Jurkat, Clone E6-1 (cell line): Measurements from ENCODE around the gene HNRNPLL.
A peak's percentile ranks its signal among the peaks of the same experiment; 100 is the strongest.
"Not testable (repeated sequence)": the region's sequence is repeated elsewhere in the genome, so short reads cannot be mapped to it uniquely, and the experiment has no call there.

ENCODE experiments used
- DNase-seq: peaks from one replicate; pipeline ENCODE4 v3.0.0-alpha.2; 2011; ENCODE audit warnings: low read depth, low spot score
- H3K4me3 ChIP-seq: 2 replicates; pipeline ENCODE4 v1.5.1; 2011; ENCODE audit warnings: mild to moderate bottlenecking, low read length, control low read depth, moderate library complexity

The HNRNPLL gene

DNA sequence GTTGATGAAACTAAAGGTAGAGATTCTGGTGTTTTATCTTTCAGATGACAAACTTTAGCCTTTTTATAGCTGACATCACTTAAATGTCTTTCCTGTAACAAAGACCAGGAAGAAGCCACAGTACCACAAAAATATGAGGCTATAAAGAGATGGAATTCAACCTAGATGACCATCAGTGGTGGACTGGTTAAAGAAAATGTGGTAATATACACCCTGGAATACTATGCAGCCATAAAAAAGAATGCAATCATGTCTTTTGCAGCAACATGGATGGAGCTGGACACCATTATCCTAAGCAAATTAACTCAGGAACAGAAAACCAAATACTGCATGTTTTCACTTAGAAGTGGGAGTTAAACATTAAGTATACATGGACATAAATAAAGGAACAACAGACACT, 18.3 kb upstream of the HNRNPLL start:
- H3K4me3 ChIP-seq: no peak overlapping the region
- DNase-seq: no peak

GRCh38 chr2:38620282-38620977, 17.7 kb upstream of the HNRNPLL start:
- no peak overlapping the region for H3K4me3 ChIP-seq
- no peak for DNase-seq

GRCh38 chr2:38619458-38620164, 16.9 kb upstream of the HNRNPLL start:
- no peak for DNase-seq
- no peak overlapping the region for H3K4me3 ChIP-seq

DNA sequence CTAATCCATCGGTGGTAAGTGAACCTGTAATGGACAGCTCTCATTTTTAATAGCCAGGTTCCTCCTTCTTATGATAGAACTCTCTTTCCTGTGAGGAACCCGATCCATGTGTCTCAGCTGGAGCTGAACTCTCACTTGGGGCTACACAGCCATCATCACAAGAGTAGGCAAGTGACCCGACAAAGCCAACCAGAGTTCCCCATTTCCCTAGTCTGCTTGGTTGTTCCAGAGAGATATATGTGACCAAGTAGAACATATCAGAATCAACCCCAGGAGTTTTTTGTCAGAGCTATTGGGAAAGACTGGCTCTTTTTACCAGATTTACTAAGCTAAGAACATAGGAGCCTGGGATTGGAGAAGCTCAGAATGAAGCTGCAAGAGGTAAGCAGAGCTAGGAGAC, 14.6 kb upstream of the HNRNPLL start:
- no peak overlapping the region for H3K4me3 ChIP-seq
- DNase-seq: no peak

- DNase-seq: no peak
Observed at GRCh38 chr2:38615237-38615636, 12.5 kb upstream of the HNRNPLL start.

DNA sequence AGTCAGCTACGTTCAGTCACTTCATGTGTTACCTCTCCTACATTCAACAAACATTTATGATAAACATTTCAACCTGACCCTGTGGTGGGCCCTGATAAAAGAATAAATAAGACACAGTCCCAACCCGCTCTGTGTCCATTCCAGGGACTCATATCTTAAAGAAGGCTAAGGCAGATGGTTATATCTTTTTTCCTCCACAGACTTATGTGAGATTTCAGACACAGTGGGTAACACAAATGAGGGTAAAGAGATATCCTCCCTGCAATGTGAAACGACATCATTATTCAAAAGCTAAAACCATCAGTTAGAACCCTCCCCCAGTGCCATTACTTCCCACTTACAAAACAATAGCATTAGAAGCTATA, 11.1 kb upstream of the HNRNPLL start:
- no peak for DNase-seq
- no peak overlapping the region for H3K4me3 ChIP-seq

More at GRCh38 chr2:38615237-38615636, 12.5 kb upstream of the HNRNPLL start:
- no peak overlapping the region for H3K4me3 ChIP-seq

DNA sequence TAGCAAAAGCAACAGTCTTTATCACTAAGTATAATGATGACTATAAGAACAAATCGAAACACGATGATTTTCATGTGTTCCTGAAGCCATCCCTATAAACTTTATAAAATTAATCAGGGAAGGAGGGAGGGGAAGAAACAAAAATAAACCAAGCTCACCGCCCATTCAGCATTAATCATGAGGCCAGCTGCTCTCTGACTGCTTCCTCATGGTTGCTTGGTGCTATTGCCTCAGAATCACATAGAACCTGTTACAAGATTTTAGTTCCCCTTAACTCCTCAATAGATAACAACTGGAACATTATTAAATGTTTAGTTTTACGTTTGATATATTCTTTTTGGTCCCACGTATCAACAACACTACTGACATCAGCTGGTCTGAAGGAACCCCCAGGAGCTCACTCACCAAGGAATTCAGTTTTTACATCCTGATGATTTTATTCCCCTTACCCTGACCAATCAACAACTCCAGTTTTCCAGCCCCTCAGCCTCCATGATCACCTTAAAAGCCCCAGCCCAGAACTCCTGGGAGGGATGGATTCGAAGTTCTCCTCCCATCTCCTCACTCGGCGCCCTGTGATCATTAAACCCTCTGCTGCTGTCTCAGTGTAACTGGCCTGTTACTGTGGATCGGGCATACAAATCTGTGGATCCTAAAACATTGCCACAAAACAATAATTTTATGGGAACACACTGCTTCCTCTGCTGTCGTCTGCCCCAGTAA, 10.6 kb upstream of the HNRNPLL start:
- DNase-seq: no peak
- no peak overlapping the region for H3K4me3 ChIP-seq

DNA sequence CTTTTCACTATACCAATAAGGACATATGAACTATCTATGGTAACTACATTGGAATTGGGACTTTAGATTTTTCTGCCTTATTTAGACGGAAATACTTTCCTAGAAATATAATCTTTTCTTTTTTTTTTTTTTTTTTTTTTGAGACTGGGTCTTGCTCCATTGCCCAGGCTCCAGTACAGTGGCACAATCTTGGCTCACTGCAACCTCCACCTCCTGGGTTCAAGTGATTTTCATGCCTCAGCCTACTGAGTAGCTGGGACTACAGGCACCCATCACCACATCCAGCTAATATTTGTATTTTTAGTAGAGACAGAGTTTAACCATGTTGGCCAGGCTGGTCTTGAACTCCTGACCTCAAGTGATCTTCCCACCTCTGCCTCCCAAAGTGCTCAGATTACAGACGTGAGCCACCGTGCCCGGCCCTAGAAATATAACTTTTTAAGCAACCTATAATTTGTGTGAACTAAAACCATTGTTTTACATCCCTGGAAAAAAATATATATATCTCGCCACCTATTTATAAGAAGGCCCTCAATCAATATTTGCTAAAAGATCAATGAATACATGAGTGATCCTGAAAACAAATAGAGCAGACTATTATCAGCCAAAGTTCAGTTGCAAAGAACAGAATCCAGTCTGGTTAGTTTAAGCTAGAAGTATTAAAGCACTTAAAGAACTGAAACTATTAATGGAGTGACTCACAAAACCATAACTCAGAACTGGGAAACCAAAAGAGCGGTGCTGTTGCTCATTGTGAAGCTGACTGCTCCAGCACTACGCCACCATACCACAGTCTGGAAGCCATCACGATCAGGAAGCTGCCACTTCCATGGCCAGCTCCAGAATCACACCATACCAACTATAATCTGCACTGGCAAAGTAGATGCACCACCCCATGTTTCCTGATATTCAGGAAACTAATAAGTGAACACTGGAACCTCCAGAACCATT, 8.4 kb upstream of the HNRNPLL start:
- DNase-seq: no peak
- no peak overlapping the region for H3K4me3 ChIP-seq

DNA sequence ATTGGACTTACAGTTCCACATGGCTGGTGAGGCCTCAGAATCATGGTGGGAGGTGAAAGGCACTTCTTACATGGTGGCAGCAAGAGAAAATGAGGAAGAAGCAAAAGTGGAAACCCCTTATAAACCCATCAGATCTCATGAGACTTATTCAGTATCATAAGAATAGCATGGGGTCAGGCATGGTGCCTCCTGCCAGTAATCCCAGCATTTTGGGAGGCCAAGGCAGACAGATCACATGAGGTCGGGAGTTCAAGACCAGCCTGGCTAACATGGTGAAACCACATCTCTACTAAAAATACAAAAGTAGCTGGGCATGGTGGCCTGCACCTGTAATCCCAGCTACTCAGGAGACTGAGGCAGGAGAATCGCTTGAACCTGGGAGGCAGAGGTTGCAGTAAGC, 6.5 kb upstream of the HNRNPLL start:
- DNase-seq, H3K4me3 ChIP-seq: not testable (repeated sequence)

DNA sequence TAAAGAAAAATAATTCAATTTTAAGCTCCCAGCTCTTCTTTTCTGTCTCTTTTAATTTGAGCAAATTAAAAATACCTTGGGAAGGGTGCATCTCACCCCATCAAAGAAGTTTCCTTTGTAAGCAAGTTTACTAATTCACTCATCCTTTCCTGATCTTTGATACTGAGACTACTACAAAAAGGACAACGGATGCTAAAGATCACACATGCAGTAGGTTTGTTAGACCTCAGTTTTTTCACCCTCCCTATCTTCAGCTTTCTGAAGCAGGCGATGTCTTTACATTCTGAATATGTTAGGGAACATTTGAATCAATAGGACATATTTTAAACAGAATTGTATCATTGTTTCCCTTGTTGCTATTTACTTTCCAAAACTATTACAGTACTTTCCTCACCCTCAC, 6.0 kb upstream of the HNRNPLL start:
- DNase-seq: no peak
- H3K4me3 ChIP-seq: no peak overlapping the region

DNA sequence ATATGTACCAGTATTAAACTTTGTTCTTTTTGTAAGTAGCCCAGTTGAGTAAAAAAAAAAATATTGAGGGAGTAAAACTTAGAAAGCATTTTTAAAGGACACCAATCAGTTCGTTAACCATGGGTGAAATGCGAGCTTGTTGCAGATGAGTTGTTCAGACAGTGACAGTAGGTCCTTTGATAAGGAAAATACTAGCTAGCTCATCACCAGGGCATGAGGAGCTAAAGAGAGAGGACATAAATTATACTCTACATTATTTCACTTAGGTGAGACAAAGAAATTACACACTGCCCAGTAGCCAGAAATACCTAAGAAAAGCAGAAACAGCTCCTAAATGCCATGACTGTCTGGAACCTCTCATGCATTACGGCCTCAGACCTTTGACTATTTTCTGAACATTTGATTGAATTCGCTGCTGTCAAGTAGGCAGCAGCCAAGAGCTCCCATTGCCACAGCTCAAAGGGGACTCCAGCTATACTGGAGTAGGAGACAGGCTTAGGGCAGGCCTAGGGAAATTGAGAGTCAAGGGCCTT, 2.6 kb upstream of the HNRNPLL start:
- no peak for DNase-seq
- no peak overlapping the region for H3K4me3 ChIP-seq

DNA sequence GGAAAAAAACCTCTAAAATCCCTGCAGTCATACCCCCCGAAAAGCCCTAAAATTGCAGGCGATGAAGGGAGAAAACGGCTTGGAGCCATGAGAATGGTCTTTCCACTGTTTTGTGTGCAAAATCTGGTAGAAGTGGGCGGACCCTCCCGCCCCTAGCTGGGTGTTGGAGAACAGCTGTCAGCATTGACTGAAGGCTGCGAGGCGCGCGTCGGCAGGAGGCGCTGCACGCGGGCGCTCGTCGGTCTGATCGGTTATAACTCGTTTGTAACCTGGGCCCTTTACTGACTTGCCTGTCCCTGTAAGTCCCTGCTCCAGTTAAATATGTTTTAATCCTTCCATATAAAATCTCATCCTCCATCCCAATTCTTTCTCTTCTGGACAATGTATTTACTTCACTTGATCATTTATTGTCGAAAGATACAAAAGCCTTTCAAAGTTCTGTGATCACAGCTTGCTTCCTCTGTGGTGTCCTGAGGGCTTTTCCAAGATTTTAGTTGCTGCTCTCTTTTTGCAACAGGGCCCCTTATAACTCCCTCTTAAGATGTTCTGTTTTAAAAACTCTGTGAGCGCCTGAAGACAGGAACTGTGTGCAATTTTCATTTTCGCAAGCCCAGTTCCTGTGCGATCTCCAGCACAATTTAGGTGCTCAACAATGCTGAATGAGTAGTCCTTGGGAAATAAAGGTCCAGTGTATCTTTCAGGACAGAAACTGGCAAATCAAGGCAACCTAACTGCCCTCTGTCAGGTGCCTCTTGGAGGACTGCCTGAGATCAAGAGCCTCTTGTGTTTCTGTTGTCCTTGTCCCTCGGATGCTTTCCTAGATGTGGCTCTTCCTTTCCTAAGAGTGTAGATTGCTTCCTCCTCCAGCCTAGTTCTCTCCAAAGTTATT, 918 bp upstream of the HNRNPLL start:
- DNase-seq: peak; percentile 77

DNA sequence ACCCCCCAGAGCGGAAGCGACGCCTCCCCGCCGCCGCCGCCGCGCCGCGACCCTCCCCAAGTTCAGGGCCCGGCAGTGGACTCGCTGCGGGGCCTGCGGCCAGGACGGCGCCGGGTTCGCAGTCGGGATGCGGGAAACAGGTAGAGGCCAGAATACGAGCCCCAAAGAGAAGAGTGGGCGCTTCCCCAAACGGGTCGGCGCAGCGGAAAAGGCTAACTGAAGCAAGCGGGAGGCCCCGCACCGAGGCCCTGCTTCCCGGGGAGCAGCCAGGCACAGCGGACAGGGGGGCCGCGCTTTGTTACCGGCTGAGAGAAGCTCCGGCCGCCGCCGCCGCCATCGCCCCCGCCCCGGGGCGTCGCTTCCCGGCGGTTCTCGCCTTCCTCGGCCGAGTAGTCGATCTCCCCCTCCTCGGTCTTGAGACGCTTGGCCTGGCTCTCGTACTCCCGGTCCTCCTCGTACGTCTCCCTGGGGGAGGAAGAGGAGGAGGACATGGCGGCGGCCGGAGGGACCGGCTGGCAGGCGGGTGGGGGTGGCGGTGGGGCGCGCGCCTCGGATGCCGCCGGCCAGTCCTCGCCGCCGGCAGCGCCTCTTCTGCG, 494 bp downstream of the HNRNPLL start:
- DNase-seq: no peak

More for the DNA sequence above, 918 bp upstream of the HNRNPLL start:
- H3K4me3 ChIP-seq: peak overlapping the region; percentile 64

GRCh38 chr2:38601463-38602135, 1.1 kb downstream of the HNRNPLL start:
- DNase-seq: no peak
- peak overlapping the region; percentile 64 for H3K4me3 ChIP-seq

More for the DNA sequence above, 494 bp downstream of the HNRNPLL start:
- peak overlapping the region; percentile 64 for H3K4me3 ChIP-seq

DNA sequence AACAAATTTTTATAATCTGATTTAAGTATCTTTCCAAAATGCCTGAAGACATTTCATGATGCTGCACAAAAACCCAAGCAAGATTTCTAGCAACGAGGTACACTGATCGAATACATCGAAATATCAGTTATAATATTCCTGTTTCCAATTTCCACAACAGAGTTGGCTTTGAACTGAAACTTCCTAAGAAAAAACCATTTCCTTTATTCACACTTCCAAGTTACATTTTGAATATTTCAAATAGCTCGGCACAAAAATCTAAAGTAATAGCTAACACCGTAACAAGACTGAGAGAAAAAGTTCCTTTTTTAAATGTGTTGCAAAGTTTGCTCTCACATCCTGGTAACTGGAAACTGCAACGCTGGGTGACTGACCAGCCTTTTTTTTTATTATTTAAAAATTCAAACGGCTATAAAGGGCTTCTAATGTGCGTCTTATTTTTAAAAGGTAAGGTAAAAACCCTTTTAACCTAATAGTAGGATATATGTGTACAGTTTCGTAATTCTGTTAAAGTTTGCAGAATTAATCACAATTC, 1.7 kb downstream of the HNRNPLL start:
- H3K4me3 ChIP-seq: peak overlapping the region; percentile 64
- no peak for DNase-seq

- no peak for DNase-seq
- peak overlapping the region; percentile 64 for H3K4me3 ChIP-seq
Observed at GRCh38 chr2:38600242-38600891, 2.4 kb downstream of the HNRNPLL start.
